Measurements from ENCODE around the gene BID.

DNA sequence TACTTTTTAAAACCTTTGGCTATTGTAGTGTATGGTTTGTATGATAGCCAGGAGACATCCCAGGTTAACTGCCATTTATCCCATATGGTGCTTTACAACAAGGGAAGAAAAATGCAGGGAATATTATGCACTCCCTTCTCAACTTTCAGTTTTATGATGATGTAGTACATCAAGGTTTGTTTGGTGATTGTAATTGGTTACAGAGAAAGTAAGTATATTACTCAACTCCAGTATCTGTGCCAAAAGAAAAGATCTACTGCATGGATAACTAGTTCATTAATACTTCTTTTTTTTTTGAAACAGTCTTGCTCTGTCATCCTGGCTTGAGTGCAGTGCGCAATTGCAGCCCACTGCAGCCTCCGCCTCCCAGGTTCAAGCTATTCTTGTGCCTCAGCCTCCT, 70.5 kb downstream of the BID start:
- TF ChIP-seq, protein P1, sequence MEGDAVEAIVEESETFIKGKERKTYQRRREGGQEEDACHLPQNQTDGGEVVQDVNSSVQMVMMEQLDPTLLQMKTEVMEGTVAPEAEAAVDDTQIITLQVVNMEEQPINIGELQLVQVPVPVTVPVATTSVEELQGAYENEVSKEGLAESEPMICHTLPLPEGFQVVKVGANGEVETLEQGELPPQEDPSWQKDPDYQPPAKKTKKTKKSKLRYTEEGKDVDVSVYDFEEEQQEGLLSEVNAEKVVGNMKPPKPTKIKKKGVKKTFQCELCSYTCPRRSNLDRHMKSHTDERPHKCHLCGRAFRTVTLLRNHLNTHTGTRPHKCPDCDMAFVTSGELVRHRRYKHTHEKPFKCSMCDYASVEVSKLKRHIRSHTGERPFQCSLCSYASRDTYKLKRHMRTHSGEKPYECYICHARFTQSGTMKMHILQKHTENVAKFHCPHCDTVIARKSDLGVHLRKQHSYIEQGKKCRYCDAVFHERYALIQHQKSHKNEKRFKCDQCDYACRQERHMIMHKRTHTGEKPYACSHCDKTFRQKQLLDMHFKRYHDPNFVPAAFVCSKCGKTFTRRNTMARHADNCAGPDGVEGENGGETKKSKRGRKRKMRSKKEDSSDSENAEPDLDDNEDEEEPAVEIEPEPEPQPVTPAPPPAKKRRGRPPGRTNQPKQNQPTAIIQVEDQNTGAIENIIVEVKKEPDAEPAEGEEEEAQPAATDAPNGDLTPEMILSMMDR (IDR thresholded peaks at IDR 0.05; ENCODE audit: insufficient read depth, low read length) = no peak
- TF ChIP-seq GABPA (IDR thresholded peaks at IDR 0.05; ENCODE audit: low read depth) = no peak
- TF ChIP-seq, protein P2, sequence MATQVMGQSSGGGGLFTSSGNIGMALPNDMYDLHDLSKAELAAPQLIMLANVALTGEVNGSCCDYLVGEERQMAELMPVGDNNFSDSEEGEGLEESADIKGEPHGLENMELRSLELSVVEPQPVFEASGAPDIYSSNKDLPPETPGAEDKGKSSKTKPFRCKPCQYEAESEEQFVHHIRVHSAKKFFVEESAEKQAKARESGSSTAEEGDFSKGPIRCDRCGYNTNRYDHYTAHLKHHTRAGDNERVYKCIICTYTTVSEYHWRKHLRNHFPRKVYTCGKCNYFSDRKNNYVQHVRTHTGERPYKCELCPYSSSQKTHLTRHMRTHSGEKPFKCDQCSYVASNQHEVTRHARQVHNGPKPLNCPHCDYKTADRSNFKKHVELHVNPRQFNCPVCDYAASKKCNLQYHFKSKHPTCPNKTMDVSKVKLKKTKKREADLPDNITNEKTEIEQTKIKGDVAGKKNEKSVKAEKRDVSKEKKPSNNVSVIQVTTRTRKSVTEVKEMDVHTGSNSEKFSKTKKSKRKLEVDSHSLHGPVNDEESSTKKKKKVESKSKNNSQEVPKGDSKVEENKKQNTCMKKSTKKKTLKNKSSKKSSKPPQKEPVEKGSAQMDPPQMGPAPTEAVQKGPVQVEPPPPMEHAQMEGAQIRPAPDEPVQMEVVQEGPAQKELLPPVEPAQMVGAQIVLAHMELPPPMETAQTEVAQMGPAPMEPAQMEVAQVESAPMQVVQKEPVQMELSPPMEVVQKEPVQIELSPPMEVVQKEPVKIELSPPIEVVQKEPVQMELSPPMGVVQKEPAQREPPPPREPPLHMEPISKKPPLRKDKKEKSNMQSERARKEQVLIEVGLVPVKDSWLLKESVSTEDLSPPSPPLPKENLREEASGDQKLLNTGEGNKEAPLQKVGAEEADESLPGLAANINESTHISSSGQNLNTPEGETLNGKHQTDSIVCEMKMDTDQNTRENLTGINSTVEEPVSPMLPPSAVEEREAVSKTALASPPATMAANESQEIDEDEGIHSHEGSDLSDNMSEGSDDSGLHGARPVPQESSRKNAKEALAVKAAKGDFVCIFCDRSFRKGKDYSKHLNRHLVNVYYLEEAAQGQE (IDR thresholded peaks at IDR 0.05; ENCODE audit: insufficient replicate concordance, low read depth) = no peak
- no peak for TF ChIP-seq SPI1 (IDR thresholded peaks at IDR 0.05; ENCODE audit: borderline replicate concordance, low read depth)
